GM18907 (cell line): ENCODE results near the gene NCOR2.
A peak's percentile ranks its signal among the peaks of the same experiment; 100 is the strongest.

Experiments used
- ATAC-seq: cut with Tn5 transposase; IDR thresholded peaks from one replicate; pipeline ENCODE4 v1.9.1; 2021; ENCODE audit warnings: mild to moderate bottlenecking, moderate library complexity; ENCODE audit not compliant: unreplicated experiment

The NCOR2 gene

DNA sequence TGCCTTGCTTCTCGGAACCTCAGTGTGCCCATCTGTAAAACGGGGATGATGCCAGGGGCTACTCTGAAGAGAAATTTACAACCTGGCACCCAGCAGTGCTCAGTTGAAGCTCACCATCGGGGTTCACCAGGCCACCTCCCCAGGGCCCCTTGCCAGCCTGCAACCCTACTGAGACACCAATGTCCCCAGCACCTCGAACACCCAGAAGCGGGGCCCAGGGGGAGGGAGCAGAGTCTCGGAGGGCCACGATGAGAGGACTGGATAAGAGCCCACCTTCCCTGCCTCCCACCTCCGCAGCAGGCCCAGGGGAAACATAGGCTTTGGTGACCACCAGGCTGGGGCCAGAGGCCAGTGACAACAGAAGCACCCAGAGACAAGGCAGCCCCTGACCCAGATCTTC lies 22.4 kb downstream of the NCOR2 start:
- no peak for ATAC-seq

DNA sequence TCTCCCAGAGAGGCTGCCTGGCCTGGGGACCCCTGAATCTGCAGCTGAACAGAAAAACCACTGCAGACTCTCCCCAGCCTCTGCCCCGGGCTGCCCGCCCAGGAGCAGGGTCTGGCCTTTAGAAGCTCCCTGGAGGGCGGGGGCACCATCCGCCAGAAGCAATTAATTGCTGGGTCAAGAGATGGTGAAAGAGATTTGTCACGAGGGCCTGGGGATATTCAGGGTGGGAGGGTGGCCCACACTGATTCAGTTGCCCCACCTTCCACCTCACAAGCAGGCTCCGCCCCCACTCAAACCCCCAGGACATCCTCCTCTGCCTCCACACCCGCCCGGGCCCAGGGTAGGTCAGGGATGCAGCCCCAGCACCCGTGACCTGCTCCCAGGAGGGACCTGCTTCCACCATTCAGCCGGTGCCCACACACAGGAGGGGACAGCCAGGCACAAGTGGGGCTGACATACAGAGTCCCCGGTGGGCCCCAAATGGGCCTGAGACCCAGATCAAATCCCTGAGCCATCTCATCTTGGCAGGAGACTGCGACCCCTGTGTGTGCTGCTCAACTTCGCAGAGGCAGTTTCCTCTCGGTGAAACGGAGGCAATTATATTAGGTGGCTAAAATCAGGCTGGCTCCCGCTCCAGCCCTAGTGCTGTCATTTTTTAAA lies 23.0 kb downstream of the NCOR2 start:
- ATAC-seq, result peak; percentile 2

DNA sequence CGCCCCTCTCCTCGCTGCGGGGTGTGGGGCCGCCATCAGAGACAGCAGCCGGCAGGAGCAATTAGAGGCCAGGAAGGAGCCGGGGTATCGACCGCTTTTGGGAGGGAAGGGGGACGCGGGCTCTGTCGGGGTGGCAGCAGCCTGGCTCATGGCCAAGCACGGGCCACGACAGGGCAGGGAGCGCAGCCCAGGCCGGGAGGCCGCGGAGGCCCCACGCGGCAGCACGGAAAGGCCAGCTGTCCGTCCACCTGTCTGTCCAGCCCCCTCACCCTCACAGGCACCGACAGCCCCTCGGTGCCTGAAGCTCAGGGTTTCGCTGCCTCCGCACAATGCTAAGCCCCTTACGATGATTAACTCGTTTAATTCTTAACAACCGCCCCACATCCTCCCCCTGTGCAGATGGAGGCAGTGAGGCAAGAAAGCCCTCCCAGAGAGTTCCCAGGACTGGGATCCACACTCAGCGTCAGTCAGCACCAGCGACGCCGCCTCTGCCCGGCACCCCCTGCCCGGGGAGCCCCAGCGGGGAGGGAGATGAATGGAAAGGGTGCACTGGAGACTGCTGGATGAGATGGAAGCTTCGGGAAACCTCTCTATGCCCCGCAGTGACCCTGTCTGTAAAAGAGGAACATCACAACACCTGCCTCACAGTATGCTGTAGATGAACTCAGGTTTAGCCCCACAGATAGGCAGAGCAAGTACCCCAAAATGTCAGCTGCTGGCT lies 23.7 kb downstream of the NCOR2 start:
- ATAC-seq, result peak; percentile 30

DNA sequence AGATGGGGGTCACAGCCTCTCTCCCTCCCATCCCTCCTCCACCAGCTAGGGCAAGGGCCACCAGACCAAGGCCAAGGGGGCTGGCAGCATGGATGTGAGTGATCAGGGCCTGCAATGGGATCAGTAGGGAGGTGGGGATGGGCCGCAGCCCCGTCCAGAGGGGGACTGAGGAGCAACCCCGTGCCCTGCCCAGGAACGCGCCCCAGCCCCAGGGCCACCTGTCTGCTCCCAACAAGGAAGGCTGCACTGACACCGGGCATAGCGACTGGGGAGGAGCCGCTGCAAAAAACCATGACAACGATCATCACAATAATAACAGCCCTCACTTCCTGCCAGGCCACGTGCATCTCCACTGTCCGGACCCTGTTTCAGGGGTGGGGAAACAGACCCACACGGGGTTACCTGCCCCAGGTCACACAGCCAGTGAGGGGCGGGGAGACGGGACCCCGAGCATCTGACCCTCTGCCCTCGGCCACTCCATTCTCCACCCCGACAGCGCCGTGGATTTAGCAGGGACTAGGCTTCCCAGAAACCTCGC lies 24.3 kb downstream of the NCOR2 start:
- peak; percentile 32 for ATAC-seq

- no peak for ATAC-seq
These were observed 25.1 kb downstream of the NCOR2 start for GRCh38 chr12:124542021-124542949.

GRCh38 chr12:124541322-124541721 lies 26.1 kb downstream of the NCOR2 start:
- no peak for ATAC-seq

DNA sequence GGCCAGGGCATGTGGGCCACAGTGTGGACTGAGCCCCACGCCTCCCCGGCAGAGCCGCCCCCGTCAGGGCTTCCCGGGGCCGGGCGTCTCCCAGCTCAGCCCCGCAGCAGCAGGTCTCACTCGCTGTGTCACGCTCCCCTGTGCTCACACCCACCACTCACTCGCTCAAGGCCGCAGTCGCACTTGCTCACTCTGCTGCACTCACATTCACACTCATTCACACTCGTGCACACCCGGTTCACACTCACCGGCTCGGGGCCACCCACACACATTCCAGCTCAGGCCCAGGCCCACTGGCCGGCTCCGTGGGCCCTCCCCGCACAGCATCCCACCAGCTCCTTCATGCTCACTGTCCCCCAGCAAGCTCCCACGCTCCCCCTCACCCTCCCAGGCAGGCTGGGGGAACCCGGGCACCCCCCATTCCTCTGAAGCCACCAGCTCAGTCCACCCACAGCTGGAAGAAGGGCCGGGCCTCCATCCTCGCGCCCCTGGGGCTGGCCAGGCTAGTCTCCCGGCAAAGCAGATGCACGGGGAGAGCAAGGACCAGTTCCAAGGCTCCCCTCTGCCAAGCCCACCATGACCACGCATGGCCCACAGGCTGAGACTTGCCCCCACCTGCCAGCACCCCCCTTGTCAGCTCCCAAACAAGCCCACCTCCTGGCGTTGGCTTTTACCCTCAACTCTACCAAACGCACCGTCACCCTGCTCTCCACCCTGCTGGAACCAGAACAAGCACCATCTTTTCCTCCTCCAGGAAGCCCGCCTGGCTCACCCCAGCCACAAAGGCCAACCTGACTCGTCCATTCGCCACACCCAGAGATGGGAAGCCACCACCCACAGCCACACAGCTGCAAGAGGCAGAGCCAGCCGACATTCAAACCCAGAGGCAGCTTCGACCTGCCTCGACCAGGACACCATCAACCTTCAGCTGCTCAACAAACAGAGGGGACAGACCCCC lies 28.0 kb downstream of the NCOR2 start:
- ATAC-seq, result no peak

- ATAC-seq, result no peak
These were observed 29.0 kb downstream of the NCOR2 start for GRCh38 chr12:124538194-124539082.

GRCh38 chr12:124537525-124538193 lies 29.8 kb downstream of the NCOR2 start:
- ATAC-seq, result no peak

GRCh38 chr12:124536641-124537040 lies 30.8 kb downstream of the NCOR2 start:
- no peak for ATAC-seq

DNA sequence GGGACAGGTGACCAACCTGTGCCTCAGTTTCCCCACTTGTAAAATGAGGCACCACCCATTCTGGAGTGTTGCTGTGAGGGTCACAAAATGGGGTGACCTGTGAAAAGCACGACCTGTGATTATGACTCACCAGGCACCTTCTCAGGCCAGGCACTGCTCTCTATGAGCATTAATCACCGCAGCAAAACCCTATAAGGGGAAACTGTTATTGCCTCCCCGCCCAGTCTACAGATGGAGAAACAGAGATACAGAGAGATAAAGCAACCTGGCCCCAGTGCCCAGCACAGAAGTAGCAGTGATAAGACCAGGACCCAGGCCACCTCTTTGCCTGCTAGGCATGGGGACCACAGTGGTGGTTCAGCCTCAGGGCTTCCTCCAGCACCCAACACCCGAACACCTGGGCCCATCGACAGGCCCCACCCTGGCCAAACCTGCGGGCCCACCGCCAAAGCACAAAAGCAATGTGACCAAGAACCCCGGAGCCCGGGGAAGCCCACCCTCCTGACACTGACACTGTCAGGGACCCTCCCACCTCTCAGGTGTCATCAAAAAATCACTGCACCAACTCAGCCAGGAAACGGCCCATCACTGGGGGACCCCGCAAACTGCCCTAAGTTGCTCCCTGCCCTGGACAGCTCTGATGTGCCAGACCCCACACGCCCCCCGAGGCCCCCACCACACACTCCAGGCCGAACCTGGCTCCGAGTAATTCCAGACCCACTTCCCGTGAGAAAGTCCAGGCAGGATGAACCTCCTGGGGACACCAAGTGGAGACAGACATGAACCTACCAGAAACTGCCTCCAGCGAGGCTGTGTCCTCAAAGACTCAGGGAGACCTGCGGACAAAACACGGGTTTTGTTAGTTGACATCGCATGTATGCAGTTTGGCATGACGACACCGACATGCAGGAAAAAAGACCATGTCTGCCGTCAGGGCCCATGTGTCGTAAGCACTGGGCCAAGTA lies 32.4 kb downstream of the NCOR2 start:
- ATAC-seq, result no peak

DNA sequence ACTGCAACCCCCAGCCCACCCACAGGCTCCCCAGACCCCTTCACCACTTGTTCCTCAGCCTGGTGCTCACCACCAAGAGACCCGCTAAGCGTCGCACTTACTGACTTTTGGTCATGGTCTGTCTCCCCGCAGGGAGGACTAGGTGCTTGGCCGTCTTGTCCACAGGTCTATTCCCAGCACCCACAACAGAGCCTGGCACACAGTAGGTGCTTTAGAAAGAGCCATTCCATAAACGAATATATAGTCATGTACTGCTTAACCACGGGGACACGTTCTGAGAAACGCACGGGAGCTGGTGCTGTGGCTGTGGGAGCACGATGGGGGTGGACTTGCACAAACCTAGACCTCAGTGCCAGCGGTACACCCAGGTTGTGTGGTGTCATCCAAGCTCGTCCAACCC lies 34.0 kb downstream of the NCOR2 start:
- ATAC-seq, result no peak

DNA sequence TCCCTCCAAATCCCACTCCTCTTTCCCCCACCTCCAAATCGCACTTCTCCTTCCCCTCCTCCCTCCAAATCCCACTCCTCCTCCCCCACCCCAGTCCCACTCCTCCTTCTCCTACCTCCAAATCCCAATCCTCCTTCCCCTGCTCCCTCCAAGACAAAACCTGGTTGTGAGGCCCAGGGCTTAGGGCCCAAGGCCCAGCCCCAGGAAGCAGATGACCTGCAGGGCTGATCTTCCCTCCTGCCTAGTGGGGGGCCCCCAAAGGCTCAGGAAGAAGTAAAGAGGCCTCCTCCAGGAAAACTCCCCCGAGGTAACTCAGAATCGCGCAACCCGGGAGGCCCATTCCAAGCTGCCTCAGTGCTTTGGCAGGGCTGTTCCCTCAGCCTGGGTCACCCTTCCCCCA lies 34.4 kb downstream of the NCOR2 start:
- no peak for ATAC-seq

- no peak for ATAC-seq
These were observed 35.1 kb downstream of the NCOR2 start for GRCh38 chr12:124532331-124532750.

- no peak for ATAC-seq
These were observed 35.5 kb downstream of the NCOR2 start for GRCh38 chr12:124531906-124532305.

DNA sequence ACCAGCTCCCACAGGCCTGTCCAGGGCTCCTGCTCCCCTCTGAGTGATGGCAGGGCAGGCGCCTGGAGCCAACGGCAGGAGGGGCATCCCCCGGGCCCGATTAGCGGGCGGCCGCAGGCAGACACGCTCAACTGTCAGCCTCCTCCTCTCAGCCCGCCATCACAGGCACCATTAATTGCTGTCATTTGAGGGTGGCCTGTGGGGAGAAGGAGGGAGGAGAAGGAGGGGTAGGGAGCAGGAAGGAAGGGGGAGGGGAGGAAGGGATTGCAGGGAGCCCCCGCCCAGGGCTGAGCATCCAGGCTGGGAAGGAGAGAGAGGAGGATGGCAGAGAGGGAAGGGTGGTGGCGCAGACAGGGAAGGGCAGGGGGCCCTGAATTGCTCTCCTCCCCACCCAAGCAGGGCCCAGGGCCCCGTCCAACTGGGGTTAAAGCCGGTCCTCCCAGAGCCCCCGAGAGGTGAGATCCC lies 36.1 kb downstream of the NCOR2 start:
- no peak for ATAC-seq

- no peak for ATAC-seq
These were observed 36.7 kb downstream of the NCOR2 start for GRCh38 chr12:124530637-124531263.
